Stimulated activated CD4-positive, alpha-beta T cell treated with anti-CD3 and anti-CD28 coated beads, Interleukin-4, amount 100 ng/mL, for 4 hours (primary cell): ENCODE data around the gene ADAMTS12.
"Not testable (repeated sequence)": the region's sequence is repeated elsewhere in the genome, so short reads cannot be mapped to it uniquely, and the experiment has no call there.

Experiments
- DNase-seq, 2 experiments: peaks; one replicate each; pipeline ENCODE4 v3.0.0-alpha.2; 2020

Gene ADAMTS12

DNA sequence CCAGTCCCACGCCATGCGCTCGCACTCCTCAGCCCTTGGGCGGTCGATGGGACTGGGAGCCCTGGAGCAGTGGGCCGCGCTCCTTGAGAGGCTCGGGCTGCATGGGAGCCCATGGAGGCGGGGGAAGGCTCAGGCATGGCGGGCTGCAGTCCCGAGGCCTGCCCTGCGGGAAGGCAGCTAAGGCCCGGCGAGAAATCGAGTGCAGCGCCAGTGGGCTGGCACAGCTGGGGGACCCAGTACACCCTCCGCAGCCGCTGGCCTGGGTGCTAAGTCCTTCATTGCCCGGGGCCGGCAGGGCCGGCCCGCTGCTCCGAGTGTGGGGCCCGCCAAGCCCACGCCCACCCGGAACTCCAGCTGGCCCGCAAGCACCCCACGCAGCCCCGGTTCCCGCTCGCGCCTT is 376.4 kb downstream of the ADAMTS12 start:
- DNase-seq: not testable (repeated sequence)

DNA sequence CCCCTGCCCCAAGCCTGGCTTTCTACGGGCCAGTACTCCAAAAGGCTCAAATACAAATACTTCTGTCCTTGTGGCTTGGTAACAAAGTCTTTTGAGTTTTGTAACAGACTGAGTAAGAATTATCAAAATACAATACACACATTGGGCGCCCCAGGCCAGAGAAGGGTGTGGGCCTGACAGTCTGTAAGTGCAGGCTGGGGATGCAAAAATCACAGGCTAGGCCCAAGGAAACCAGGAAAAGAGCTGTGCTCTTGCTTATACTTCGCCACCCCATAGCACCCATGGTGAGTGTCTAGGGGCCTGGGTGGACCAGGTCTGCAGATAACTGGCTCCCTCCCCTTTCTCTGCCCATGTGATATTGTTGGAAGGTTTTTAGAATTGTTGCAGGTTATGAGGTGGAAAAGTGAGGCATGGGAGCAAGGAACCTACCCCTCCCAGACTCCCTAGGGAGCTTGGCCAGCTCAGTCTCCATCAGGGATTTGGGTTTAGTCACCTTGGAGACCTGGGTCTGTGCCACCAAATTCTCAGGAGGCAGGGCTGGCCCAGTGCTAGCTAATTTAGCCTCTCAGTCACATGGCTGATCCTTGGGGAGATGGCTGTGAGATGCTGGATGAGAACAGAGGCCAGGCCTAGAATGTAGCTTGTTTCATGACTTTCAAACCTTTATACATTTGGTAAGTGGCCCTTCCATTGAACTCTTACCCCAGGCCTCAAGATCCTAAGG is 378.2 kb downstream of the ADAMTS12 start:
- no peak for DNase-seq

DNA sequence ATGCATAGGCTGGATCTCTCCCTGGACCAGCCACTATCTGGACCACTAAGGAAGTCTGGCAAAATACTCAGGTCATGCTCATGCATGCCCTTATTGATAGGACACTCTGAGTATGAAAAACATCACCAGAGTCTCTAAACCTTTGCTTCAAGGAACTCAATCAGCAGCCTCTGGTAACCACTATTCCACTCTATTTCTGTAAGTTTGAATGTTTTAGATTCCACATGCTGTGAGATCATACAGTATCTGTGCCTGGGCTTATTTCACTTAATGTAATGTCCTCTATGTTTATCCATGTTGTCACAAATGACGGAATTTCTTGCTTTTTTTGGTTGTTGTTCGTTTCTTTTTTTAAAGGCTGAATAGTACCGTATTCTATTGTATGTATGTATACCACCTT is 382.8 kb downstream of the ADAMTS12 start:
- no peak for DNase-seq

DNA sequence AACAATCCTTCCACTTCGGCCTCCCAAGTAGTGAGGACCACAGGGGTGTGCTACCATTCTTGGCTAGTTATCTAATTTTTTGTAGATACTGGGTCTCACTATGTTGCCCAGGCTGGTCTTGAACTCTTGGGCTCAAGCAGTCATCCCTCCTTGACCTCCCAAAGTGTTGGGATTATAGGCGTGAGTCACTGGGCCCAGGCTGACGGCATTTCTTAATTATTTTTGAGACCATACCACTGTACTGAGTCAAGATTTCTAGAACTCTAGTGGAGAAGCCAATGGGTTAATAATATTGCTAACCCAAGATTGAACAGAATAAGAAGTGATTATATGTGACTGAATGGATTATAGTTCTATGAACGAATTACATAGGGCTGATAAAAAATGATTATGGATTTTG is 384.4 kb downstream of the ADAMTS12 start:
- no peak for DNase-seq

DNA sequence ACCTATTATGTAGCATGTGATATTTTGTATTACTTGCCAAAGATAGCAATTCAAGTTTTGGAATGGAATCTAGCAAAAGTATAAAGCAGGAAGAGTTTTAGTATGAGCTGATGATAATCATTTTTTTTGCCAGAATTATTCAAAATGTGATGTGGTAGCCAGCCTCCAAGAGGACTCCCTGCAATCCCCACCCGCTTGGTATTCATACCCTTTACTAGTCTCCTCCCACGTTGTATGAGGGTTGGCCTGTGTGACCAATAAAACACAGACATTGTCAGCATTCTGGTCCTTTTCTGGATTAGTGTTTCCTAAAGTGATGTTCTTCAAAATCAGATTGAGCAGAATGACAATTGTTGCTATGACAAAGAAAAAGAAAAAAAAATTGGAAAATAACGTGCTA is 387.2 kb downstream of the ADAMTS12 start:
- no peak for DNase-seq

DNA sequence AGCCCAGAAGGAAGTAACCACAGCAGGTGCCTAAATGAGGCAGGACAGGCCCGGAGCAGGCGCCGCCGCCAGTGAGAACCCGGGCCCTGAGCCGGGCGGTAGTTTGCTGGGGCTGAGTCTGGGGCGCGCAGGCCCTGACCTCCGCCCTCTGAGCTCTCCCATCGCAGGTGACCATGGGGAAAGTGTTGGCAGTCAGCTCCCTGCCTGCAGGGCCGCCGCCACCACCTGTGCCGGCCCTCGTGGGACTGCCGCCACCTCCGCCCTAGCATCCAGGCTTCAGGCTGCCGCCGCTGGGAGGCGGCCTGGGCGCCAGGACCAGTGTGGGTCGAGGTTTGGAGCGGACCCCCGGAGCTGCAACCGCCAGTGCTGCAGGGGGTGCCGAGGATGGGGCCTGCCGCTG is 389.9 kb downstream of the ADAMTS12 start:
- no peak for DNase-seq

DNA sequence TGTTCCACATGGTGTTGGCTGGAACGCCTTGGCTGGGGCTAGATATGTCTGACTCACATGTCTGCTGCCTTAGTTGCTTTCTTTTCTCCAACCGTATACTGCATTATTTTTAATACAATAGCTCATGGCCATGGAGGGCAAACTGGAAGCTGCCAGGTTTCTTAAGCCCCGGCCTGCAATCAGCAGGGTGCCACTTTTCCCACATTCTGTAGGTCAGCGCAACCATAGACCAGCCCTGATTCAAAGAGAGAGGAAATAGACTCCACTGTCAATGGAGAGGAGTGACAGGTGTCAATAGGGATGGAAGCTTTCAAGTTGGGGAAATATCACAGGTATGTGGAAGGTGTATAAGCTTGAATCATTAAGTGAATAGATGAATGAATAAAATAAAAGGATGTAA is 390.5 kb downstream of the ADAMTS12 start:
- DNase-seq: no peak

DNA sequence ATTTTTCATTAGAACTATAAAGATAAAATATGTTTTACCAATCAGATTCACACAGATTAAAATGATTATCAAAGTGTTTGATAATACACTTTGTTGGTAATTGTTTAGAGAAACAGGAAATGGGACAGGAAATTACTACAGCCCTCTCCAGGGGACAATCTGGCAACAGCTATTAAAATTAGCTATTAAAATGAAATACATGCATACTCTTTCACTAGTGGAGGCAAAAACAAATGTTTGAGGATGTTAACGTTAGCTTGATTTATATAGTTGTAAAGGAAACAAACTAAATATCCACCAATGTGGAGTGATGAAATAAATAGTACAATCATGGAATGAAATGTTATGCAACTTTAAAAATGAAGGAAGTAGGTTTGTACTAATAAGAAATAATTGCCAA is 397.3 kb downstream of the ADAMTS12 start:
- no peak for DNase-seq

DNA sequence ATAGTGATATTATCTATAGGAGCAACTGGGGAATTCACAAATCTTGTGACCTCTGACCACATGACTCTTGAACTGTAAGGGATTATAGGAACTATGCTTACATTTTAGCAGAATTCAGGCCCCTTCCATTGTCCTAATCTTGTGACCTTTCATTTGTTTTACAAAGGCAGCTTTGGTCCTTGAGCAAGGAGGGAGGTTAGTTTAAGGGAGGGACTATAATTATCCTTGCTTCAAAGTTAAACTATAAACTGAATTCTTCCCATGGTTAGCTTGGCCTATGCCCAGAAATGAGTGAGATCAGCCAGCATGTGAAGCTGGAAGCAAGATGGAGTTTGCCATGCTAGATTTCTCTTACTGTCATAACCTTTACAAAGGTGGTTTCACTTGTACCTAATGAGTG is 399.8 kb downstream of the ADAMTS12 start:
- DNase-seq: no peak

DNA sequence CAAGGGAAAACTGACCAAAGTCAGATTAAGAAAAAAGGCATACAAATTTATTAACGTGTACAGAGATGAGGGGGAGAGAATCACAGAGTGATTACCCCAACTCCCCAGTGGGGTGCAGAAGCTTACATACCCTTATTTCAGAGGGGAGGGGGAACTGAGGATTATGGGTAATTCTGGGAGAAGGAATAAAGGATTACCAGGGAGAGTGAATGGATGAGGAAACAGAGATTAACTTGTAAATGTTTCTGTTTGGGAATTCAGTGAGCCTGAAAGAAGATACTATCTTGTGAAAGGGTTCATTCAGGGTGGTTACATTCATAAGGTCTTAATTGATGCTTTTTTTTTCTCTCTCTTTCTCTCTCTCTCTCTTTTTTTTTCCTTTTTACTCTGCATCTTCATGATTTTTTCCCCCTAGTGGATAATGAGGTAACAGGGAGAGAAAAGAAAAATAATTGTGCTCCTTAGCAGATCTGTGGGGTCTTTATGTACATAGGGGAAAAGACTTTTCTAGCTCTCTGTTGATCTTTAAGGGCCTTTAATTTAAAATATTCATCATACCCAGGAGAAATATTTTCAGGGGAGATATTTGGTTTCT is 401.6 kb downstream of the ADAMTS12 start:
- DNase-seq: no peak

DNA sequence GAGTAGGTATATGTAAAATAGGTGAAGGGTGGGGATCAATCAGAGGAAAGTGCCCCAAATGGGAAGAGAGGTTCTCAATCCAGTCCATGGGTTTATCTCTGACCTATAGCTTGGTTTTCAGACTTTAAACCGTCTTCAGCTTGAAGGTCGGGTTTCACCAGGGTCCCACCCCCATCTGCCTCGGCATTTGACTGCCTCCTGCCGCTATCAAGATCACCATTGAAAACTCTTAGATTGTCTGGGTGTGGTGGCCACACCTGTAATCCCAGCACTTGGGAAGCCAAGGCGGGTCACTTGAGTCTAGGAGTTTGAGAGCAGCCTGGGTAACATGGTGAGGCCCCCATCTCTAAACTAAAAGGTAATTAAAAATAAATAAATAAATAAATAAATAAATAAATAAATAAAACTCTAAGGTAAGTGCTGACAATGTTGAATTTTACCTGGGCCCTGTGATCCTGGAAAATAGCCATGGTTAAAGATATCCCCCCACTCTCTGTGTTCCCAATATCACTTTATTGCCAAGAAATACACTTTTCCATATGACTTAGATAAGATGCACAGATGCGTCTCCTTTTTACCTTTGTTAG is 402.2 kb downstream of the ADAMTS12 start:
- no peak for DNase-seq

DNA sequence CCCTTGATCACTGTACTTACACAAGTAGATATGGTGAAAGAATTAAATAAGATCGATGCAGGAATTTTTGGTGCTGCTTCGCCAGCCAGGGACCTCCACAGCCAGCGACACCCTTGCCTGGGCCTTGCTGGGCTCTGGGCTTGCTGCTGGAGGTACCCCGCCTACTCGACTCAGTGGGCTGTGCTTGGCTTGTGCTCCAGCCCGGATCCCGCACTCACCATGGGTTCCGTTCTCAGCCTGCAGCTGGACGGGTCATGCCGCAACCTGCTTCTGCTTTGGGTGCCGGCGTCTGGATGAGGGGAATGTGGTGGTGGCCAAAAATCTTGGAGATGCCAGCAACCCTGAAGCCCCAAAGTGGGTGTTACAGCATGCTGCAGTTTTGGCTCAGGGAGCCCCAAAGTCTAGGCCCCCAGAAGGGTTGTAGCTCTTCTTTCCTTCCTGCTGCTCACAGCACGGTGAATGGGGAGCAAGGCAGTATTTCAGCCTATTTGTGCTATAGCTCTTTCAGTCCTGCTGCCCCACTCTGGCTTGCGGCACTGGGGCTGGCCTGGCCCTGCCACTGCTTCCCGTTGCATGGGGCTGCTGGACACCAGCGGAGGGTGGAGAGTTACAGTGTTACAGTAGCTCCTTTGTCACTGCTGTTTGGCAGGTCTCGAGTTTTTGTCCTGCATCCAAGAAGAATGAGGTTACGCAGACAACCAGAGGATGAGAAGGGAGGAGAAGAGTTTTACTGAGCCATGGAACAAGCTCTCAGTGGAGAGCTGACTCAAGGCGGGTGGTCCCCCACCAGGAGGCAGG is 403.0 kb downstream of the ADAMTS12 start:
- DNase-seq: no peak

DNA sequence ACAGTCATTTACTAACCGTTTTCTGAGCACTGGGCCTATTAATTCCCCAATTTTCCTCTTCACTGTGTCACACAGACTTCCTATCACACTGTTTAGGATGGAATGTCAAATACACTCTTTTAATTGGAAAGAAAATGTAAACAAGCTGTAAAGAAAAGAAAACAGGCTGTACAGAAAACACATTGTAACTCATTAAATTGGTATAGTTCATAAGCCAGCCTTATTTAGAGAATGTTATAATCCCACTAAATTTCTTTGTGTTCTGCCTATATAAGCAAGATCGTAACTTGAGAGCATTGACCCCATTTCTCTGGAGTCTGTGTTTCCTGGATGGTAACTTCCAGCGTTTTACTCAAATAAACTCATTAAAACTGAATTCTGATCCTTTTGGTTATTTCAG is 404.6 kb downstream of the ADAMTS12 start:
- DNase-seq: no peak

DNA sequence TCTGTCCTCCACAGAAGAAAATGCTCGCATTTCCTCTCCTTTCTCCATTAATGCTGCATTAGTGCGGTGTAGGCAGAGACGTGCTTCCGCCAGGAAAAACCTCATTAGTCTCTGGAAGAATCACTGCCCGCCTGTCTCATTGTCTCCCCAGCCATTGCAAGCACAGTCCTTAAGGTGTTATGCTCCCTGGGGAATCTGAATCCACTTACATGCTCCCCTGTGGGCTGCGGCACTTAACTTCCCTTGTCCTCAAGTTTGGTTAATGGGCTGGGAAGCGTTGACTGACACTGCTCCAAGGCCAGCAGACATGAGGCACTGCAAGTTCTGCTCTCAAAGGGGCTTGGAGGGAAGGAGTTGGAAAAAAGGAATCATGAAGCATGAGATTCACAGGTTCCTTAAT is 409.5 kb downstream of the ADAMTS12 start:
- DNase-seq: no peak

DNA sequence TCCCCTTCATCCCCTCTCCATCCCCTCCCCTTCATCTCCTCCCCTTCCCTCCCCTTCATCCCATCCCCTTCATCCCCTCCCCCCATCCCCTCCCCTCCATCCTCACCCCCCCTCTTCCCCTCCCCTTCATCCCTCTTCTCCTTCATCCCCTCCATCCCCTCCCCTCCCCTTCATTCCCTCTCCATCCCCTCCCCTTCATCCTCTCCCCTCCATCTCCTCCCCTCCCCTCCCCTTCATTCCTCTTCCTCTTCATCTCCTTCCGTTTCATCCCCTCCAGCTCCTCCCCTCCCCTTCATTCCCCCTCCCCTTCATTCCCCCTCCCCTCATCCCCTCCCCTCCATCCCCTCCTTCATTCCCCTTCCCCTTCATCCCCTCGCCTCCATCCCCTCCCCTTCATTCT is 410.9 kb downstream of the ADAMTS12 start:
- no peak for DNase-seq

DNA sequence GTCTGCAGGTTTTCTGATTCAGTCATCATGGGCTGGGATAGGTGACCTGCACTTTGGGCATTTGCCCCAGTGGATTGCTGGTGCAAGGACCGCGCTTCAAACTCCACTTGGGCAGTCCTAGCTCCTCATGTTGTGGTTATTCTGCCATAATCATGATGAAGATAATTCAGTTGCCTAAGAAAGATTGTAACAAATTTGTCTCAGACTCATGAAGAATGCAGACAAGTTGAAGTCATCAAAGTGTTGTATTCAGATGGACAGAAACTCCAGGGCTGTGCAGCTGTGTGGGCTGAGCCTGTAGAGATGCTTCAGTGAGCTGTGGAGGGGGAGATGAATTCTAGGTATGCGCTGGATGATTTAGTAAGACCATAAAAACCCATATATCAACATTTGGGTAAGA is 412.5 kb downstream of the ADAMTS12 start:
- no peak for DNase-seq

DNA sequence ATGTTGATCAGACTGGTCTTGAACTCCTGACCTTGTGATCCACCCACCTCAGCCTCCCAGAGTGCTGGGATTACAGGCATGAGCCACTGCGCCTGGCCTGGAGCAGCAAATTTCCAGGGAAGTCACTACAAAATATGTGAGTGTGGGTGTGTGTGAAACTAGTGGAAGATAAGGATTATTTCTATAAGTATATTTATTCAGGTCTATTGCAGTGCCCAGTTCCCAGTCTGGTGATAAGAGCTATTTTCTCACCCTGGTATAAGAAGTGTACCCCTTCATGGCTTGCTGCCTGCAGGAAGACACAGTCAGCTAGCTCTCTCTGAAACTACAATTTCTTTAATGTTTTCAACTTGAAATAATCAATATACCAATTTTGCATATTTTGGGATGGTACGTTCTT is 414.0 kb downstream of the ADAMTS12 start:
- DNase-seq: no peak

DNA sequence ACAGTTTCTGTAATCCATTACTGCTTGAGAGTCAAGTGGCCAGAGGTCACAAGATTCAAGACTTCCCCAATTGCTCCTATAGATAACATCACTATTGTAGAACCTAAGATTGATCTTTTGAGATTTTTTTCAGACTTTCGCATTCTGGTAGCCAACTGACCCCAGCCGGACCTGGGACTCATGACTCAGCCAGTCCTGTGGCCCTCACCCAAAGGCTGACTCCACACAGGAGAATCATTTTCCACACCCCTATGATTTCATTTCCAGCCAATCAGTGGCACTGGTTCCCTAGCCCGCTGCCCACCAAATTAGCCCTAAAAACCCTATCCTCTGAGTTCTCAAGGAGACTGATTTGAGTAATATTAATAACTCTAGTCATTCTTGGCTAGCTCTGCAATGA is 414.8 kb downstream of the ADAMTS12 start:
- DNase-seq: no peak

DNA sequence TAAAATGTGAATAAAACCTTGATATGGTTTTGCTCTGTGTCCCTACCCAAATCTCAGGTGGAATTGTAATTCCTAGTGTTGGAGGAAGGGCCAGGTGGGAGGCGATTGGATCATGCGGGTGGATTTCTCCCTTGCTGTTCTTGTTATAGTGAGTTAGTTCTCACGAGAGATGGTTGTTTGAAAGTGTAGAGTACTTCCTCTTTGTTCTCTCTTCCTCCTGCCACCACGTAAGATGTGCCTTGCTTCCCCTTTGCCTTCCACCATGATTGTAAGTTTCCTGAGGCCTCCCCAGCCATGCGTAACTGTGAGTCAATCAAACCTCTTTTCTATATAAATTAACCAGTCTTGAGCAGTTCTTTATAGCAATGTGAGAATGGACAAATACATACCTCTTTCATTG is 416.1 kb downstream of the ADAMTS12 start:
- no peak for DNase-seq

DNA sequence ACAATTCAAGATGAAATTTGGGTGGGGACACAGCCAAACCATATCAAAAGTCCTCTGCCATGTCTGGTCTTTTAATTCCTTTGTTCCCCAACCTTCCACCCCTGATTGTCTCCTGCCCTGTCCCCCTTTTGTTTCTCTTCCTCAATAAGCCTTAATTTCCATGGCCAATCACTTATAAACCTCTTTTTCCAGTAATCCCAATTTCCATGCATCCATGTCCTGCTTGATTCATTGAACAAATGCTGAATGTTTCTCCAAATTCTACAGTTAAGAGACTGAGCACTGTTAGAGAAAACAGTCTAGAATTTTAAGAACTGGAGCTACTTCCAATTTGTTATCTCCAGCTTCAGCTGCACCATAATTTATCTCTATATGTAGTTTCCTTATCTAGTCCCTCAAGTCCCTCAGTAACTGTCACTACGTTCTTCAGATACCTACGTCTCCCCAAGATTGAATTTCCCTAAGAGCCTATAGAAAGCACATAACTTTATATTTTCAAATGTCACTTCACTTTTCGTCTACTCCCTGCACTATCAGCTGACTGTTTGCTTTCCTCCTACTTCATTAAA is 416.8 kb downstream of the ADAMTS12 start:
- no peak for DNase-seq

DNA sequence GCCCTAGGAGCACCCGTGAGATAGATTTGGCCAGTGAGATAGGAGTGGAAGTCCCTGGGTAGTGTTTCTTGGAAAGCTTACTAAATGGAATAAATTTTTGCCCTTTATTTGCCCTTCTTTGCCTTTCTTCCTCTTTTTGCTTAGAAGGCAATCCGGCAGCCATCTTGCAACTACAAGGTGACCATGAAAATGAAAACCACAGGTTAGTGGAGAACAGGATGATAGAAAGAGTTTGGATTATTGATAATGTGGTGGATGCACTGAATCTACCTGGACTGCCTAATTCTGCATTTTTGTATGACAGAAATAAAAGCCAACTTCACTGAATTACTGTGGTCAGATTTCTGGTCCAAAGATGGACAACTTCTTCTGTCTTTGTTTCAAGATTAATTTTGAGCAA is 417.8 kb downstream of the ADAMTS12 start:
- no peak for DNase-seq
